RWPE2 (cell line): ENCODE data around the gene PRAMEF4.
A peak's percentile ranks its signal among the peaks of the same experiment; 100 is the strongest.
"Not testable (repeated sequence)": the region's sequence is repeated elsewhere in the genome, so short reads cannot be mapped to it uniquely, and the experiment has no call there.

Experiments used
- ATAC-seq: fragments of 200-7000 bp; cut with Tn5 transposase; 3 replicates; pipeline ENCODE4 v1.9.1; 2021; ENCODE audit warnings: low read depth
- DNase-seq: peaks from one replicate; pipeline ENCODE4 v3.0.0-alpha.2; 2020; ENCODE audit warnings: low spot score
- H3K27ac ChIP-seq: fragments of 450-650 bp; 2 replicates; pipeline ENCODE4 v1.5.1; 2017; ENCODE audit warnings: mild to moderate bottlenecking; ENCODE audit not compliant: poor library complexity, severe bottlenecking
- H3K27me3 ChIP-seq: fragments of 250-450 bp; sonication (Bioruptor Pico); 2 replicates; pipeline ENCODE4 v1.5.1; 2021; ENCODE audit warnings: mild to moderate bottlenecking, moderate library complexity; ENCODE audit not compliant: insufficient read depth, poor library complexity, severe bottlenecking
- H3K36me3 ChIP-seq: fragments of 250-450 bp; sonication (Bioruptor Pico); 2 replicates; pipeline ENCODE4 v1.5.1; 2020; ENCODE audit warnings: low read depth, mild to moderate bottlenecking, moderate library complexity
- H3K4me1 ChIP-seq: fragments of 250-450 bp; sonication (Bioruptor Pico); 2 replicates; pipeline ENCODE4 v1.5.1; 2021; ENCODE audit warnings: mild to moderate bottlenecking, moderate library complexity; ENCODE audit not compliant: insufficient read depth, poor library complexity, severe bottlenecking
- H3K4me3 ChIP-seq: fragments of 250-450 bp; sonication (Bioruptor Pico); 2 replicates; pipeline ENCODE4 v1.5.1; 2021; ENCODE audit warnings: mild to moderate bottlenecking, moderate library complexity; ENCODE audit not compliant: severe bottlenecking
- H3K9me3 ChIP-seq: fragments of 250-450 bp; sonication (Bioruptor Pico); 2 replicates; pipeline ENCODE4 v1.5.1; 2021; ENCODE audit warnings: mild to moderate bottlenecking, moderate library complexity; ENCODE audit not compliant: severe bottlenecking
- CTCF ChIP-seq: fragments of 450-650 bp; IDR thresholded peaks from one replicate; pipeline ENCODE4 v1.5.1; 2017; ENCODE audit warnings: mild to moderate bottlenecking, moderate library complexity; ENCODE audit not compliant: poor library complexity, severe bottlenecking

The PRAMEF4 gene

GRCh38 chr1:12886101-12886500 is at the start of gene PRAMEF4:
PRAMEF4 (minus strand) TSS chr1:12886201; CDS start chr1:12883394, 2,807 bp downstream.
- H3K4me1 ChIP-seq, H3K27me3 ChIP-seq, DNase-seq, H3K4me3 ChIP-seq, H3K9me3 ChIP-seq, H3K36me3 ChIP-seq, H3K27ac ChIP-seq, ATAC-seq: not testable (repeated sequence)

GRCh38 chr1:12924368-12924767 is 38.4 kb upstream of the PRAMEF4 start:
- not testable (repeated sequence) for DNase-seq, H3K9me3 ChIP-seq, H3K4me3 ChIP-seq, ATAC-seq, H3K4me1 ChIP-seq, H3K27me3 ChIP-seq, H3K36me3 ChIP-seq, H3K27ac ChIP-seq

- DNase-seq, H3K27ac ChIP-seq, H3K4me1 ChIP-seq, H3K9me3 ChIP-seq, H3K36me3 ChIP-seq, H3K27me3 ChIP-seq, H3K4me3 ChIP-seq: not testable (repeated sequence)
- TF ChIP-seq CTCF = peak; percentile 5
- ATAC-seq = peak; percentile 35; the same call in 1 of the 3 replicates
Measured at GRCh38 chr1:12921749-12922148, 35.7 kb upstream of the PRAMEF4 start.

DNA sequence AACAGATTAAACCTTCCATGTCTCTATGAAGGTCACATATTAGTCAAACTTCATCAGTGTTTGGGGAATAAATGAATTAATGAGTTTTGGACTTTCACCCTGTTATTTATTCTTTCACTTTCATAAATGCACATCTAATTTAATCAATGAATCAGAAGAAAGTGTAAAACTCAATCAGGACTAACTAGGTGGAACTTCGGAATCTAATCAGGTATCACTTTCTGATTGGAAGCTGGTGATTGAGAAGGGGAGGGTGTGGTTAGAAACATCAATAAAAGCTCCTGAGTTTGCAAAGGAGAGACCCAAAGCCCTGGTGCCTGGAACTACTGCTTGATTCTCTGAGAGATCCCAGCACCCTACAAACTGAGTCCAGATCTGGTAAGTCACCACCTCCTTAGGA is 30.3 kb upstream of the PRAMEF4 start, which contains the start of gene PRAMEF7:
Gene PRAMEF7, plus strand, starts transcription at position 301 of the 400 bp plus-strand sequence. CDS start 1,083 bp downstream, outside the sequence.
- H3K4me3 ChIP-seq, H3K4me1 ChIP-seq, DNase-seq, H3K27me3 ChIP-seq, ATAC-seq, H3K9me3 ChIP-seq, H3K36me3 ChIP-seq, H3K27ac ChIP-seq: not testable (repeated sequence)

- not testable (repeated sequence) for H3K36me3 ChIP-seq, H3K4me1 ChIP-seq, H3K4me3 ChIP-seq, H3K9me3 ChIP-seq, H3K27ac ChIP-seq, H3K27me3 ChIP-seq, DNase-seq
- ATAC-seq = peak; percentile 70
Measured at GRCh38 chr1:12903793-12904572, 18.0 kb upstream of the PRAMEF4 start.

DNA sequence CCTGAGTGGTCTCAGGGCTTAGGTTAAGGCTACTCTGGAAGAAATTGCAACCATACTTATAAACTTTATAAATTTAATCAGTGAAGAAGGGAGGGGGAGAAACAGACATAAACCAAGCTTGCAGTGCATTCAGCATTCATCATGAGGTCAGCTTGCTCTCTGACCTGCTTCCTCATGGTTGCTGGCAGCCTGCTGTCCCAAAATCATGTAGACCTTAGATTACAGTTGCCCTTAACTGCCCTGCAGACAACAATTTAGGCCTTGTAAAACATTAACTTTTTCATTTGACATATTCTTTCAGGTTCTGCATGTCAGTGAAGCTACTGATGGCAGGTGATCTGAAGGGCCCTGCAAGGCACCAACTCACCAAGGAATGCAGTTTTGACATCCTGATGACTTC is 13.2 kb upstream of the PRAMEF4 start:
- H3K27me3 ChIP-seq, ATAC-seq, H3K4me1 ChIP-seq, H3K4me3 ChIP-seq, H3K36me3 ChIP-seq, H3K9me3 ChIP-seq, H3K27ac ChIP-seq, DNase-seq: not testable (repeated sequence)

GRCh38 chr1:12898170-12898569 is 12.2 kb upstream of the PRAMEF4 start, which contains the start of gene PRAMEF10:
PRAMEF10 (minus strand) TSS chr1:12898270; CDS start chr1:12895847, 2,423 bp downstream.
- H3K36me3 ChIP-seq, ATAC-seq: not testable (repeated sequence)

DNA sequence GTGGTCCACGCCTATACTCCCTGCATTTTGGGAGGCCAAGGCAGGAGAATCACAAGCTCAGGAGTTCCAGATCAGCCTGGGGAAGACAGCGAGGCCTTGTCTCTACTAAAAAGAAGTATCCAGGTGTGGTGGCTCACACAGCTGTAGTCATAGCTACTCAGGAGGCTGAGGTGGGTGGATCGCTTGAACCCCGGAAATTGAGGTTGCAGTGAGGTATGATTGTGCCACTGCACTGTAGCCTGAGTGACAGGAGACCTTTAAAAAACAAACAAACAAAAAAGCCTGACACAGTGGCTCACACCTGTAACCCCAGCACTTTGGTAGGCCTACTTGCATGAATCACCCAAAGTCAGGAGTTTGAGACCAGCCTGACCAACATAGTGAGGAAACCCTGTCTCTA is 7.5 kb downstream of the PRAMEF4 start:
- not testable (repeated sequence) for DNase-seq, H3K27ac ChIP-seq, H3K4me1 ChIP-seq, H3K9me3 ChIP-seq, H3K4me3 ChIP-seq, H3K27me3 ChIP-seq, H3K36me3 ChIP-seq, ATAC-seq

More at GRCh38 chr1:12898170-12898569, 12.2 kb upstream of the PRAMEF4 start, which contains the start of gene PRAMEF10:
- not testable (repeated sequence) for H3K4me1 ChIP-seq, H3K27ac ChIP-seq, H3K9me3 ChIP-seq, H3K4me3 ChIP-seq, DNase-seq, H3K27me3 ChIP-seq

DNA sequence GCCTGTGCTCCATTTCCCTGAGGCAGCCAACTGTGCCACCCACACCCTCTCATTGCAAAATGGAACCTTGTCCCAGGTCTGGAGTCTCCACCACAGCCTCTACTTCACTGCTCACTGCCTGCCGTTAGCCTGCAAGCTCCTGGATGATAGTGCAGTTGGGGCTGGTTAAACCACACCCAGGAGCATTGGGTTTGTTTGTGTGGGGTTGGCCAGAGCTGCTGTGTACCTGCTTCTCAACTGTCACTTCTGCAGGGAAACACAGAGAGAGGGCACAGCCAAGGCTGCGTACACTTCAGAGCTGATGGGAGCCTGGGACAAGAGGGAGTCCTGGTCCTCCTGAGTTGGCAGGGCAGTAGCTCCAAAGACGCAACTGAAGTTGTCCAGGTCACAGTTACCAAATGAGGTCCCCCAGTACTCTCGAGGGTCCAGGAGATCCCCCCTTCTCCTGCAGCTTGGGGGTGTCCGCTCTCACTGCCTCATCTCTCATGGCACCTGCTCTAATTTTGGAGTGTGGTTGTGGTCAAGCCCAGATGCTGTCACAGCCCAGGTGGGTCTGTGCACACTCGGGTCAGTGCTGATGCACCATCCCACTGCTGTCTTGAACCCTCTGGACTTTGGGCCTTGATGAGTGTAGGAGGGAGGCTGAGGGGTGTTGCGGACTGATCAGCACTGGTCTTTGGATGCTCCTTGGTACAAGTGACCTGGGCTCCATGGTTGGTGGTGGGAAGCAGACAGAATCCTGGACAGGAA is 22.7 kb downstream of the PRAMEF4 start:
- H3K27ac ChIP-seq, DNase-seq, ATAC-seq, H3K36me3 ChIP-seq, H3K4me1 ChIP-seq, H3K9me3 ChIP-seq, H3K4me3 ChIP-seq, H3K27me3 ChIP-seq: not testable (repeated sequence)

- not testable (repeated sequence) for H3K4me3 ChIP-seq, H3K27ac ChIP-seq, DNase-seq, H3K36me3 ChIP-seq, H3K9me3 ChIP-seq, ATAC-seq, H3K27me3 ChIP-seq, H3K4me1 ChIP-seq
Measured at GRCh38 chr1:12856786-12857185, 29.2 kb downstream of the PRAMEF4 start, which contains the start of gene PRAMEF2. PRAMEF2 (plus strand) TSS chr1:12857086; CDS start chr1:12859010, 1,924 bp downstream.
